ENCODE results near the gene TM9SF1.

Gene TM9SF1

GRCh38 chr14:24194873-24195185 lies 412 bp downstream of the TM9SF1 start:
- DNase-seq, result no peak

GRCh38 chr14:24194186-24194872 lies 912 bp downstream of the TM9SF1 start:
- no peak for DNase-seq

- no peak for DNase-seq
These were observed 2.3 kb downstream of the TM9SF1 start for GRCh38 chr14:24192933-24193332.

- no peak for DNase-seq
These were observed 4.8 kb downstream of the TM9SF1 start for GRCh38 chr14:24190416-24190815.

GRCh38 chr14:24189460-24189859 lies 5.8 kb downstream of the TM9SF1 start:
- no peak for DNase-seq

GRCh38 chr14:24189059-24189375 lies 6.2 kb downstream of the TM9SF1 start:
- DNase-seq, result no peak

GRCh38 chr14:24188251-24189058 lies 6.8 kb downstream of the TM9SF1 start, which contains the start of gene IPO4:
TSS of gene IPO4 (minus strand) at chr14:24188816. CDS start at chr14:24188787, 29 bp downstream.
- peak; percentile 97 for DNase-seq

- no peak for DNase-seq
These were observed 7.7 kb downstream of the TM9SF1 start for GRCh38 chr14:24187539-24187915.

- DNase-seq, result no peak
These were observed 8.3 kb downstream of the TM9SF1 start for GRCh38 chr14:24186831-24187538.

GRCh38 chr14:24185741-24186140 lies 9.5 kb downstream of the TM9SF1 start:
- DNase-seq, result no peak

GRCh38 chr14:24185026-24185425 lies 10.2 kb downstream of the TM9SF1 start:
- no peak for DNase-seq

- no peak for DNase-seq
These were observed 10.9 kb downstream of the TM9SF1 start for GRCh38 chr14:24184104-24184970.

GRCh38 chr14:24183014-24183481 lies 12.2 kb downstream of the TM9SF1 start:
- DNase-seq, result no peak

- DNase-seq, result no peak
These were observed 12.9 kb downstream of the TM9SF1 start for GRCh38 chr14:24182110-24182882.

- DNase-seq, result no peak
These were observed 13.7 kb downstream of the TM9SF1 start for GRCh38 chr14:24181371-24182077.

- DNase-seq, result no peak
These were observed 15.1 kb downstream of the TM9SF1 start for GRCh38 chr14:24179961-24180796.

GRCh38 chr14:24179294-24179960 lies 15.8 kb downstream of the TM9SF1 start:
- no peak for DNase-seq

- no peak for DNase-seq
These were observed 16.7 kb downstream of the TM9SF1 start for GRCh38 chr14:24178399-24179178.

- DNase-seq, result no peak
These were observed 17.4 kb downstream of the TM9SF1 start for GRCh38 chr14:24177891-24178290.
